Measurements from ENCODE around the gene LINC01488.

The LINC01488 gene

DNA sequence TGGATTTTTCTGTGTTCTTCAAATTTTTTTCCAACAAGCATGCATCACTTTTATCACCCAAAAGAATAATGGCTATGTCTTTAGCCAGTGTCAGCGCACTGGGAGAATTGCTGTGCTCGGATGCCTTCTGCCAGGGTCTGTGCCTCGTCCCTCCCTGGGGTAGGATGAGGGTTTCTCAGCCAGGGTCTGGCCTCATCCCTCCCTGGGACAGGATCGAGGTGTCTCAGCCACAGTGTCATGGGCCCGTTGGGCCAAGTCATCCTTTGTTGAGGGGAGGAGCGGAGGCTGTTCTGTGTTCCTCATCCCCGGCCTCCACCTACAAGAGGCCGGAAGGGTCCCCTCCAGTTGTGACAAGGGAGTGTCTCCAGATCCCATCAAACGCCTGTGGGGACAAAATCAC, 22.7 kb downstream of the LINC01488 start:
- TF ChIP-seq, protein P1, sequence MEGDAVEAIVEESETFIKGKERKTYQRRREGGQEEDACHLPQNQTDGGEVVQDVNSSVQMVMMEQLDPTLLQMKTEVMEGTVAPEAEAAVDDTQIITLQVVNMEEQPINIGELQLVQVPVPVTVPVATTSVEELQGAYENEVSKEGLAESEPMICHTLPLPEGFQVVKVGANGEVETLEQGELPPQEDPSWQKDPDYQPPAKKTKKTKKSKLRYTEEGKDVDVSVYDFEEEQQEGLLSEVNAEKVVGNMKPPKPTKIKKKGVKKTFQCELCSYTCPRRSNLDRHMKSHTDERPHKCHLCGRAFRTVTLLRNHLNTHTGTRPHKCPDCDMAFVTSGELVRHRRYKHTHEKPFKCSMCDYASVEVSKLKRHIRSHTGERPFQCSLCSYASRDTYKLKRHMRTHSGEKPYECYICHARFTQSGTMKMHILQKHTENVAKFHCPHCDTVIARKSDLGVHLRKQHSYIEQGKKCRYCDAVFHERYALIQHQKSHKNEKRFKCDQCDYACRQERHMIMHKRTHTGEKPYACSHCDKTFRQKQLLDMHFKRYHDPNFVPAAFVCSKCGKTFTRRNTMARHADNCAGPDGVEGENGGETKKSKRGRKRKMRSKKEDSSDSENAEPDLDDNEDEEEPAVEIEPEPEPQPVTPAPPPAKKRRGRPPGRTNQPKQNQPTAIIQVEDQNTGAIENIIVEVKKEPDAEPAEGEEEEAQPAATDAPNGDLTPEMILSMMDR (IDR thresholded peaks at IDR 0.05; ENCODE audit: control insufficient read depth, insufficient read depth, low read depth, low read length, missing control alignments), result no peak
- no peak overlapping the region for H3K4me3 ChIP-seq (ENCODE audit: control insufficient read depth, low read depth, low read length)
- no peak for DNase-seq (ENCODE audit: low read depth)

DNA sequence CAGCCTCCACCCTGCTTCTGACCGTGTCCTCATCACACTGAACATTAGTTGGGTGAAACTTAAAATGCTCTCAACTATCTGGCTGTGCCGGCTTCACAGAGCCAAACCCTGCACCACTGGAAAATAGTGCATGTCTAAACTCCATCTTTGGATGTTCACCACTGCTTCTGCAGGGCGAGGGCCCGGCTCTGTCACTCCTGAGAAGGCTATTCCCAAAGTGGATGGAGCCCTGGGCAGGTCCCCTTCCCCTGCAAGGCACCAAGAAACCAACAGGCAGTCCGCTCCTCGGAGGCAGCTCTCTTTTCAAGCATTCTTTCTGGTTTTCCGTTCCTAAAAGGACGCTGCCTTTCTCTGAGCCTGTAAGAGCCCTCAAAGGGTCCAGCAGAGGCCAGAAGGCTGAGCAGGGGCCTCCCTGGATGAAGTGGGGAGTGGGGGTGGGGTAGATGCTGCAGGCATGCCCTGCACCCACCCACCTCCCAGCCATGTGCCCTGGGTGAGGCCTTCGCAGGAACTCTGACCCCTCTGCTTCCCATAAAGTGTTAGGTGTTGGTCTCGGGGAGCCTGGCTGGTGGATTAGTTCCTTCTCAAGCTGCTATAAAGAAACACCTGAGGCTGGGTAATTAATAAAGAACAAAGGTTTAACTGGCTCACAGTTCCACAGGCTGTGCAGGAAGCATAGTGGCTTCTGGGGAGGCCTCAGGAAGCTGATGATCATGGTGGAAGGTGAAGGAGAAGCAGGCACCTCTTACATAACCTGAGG, 23.3 kb downstream of the LINC01488 start:
- no peak for DNase-seq (ENCODE audit: low read depth)
- TF ChIP-seq, protein P1 (IDR thresholded peaks at IDR 0.05; ENCODE audit: control insufficient read depth, insufficient read depth, low read depth, low read length, missing control alignments), result no peak
- no peak overlapping the region for H3K4me3 ChIP-seq (ENCODE audit: control insufficient read depth, low read depth, low read length)

DNA sequence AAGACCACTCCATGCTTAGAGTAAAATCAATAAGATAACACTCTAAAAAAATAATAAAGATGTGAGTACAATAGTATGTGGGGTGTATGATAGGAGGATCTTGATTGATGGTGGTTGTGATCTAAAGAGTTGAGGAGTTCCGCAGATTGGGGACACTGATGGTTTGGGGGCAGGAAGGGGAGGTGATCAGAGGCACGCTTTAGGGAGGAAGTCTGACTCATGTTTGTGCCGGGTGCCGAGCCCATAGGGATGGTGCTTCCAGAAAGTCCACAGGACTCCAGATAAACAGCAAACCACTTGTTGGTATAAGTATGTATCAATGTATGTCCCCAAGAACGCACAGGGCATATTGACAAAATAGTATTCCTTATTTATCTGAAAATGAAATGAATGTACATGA, 27.5 kb downstream of the LINC01488 start:
- DNase-seq (ENCODE audit: low read depth), result no peak
- no peak overlapping the region for H3K4me3 ChIP-seq (ENCODE audit: control insufficient read depth, low read depth, low read length)
- TF ChIP-seq, protein P1 (IDR thresholded peaks at IDR 0.05; ENCODE audit: control insufficient read depth, insufficient read depth, low read depth, low read length, missing control alignments), result no peak

DNA sequence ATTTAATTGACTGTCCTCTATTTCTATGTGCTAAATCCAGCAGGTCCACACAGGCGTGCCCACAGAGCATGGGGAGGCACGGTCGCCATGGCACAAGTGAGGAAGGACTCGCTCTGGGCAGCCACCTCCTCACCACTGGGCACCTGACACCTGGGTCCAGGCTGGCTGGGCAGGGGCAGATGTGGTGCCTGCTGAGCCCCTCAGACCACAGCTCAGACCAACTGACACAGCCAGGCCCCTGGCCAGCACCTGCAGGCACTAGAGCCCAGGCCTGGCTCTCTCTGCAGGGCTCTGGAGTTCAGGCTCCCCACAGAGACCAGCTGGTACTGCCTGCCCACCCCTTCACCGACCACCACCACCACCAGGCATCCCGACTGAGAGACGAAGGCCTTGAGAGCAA, 27.9 kb downstream of the LINC01488 start:
- TF ChIP-seq, protein P1 (IDR thresholded peaks at IDR 0.05; ENCODE audit: control insufficient read depth, insufficient read depth, low read depth, low read length, missing control alignments), result no peak
- no peak for DNase-seq (ENCODE audit: low read depth)
- H3K4me3 ChIP-seq (ENCODE audit: control insufficient read depth, low read depth, low read length), result no peak overlapping the region

DNA sequence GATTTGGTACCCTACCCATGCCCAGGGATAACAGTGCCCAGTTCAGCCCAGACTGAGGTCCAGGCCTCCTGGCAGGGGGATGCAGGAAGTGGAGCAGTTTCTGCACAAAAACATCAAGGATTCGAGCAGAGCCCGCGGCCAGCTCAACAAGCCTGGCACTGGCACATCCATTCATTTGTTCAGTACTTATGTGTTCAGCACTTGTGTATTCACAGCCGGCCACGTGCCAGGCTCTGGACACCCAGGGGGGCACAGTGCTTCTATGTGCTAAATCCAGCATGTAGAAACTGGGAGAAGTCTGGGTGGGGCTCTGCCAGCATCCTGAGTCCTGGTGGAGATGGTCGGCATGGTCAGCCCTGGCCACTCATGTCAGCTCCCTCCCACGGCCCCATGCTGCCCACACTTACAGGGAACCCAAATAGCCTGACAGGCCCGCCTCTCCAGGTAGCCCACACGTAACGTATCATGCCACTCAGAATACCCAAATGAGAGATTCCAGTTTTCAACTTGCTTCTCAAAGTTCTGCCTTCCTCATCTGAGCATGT, 28.5 kb downstream of the LINC01488 start:
- H3K4me3 ChIP-seq (ENCODE audit: control insufficient read depth, low read depth, low read length), result no peak overlapping the region
- DNase-seq (ENCODE audit: low read depth), result no peak
- TF ChIP-seq, protein P1 (IDR thresholded peaks at IDR 0.05; ENCODE audit: control insufficient read depth, insufficient read depth, low read depth, low read length, missing control alignments), result no peak

DNA sequence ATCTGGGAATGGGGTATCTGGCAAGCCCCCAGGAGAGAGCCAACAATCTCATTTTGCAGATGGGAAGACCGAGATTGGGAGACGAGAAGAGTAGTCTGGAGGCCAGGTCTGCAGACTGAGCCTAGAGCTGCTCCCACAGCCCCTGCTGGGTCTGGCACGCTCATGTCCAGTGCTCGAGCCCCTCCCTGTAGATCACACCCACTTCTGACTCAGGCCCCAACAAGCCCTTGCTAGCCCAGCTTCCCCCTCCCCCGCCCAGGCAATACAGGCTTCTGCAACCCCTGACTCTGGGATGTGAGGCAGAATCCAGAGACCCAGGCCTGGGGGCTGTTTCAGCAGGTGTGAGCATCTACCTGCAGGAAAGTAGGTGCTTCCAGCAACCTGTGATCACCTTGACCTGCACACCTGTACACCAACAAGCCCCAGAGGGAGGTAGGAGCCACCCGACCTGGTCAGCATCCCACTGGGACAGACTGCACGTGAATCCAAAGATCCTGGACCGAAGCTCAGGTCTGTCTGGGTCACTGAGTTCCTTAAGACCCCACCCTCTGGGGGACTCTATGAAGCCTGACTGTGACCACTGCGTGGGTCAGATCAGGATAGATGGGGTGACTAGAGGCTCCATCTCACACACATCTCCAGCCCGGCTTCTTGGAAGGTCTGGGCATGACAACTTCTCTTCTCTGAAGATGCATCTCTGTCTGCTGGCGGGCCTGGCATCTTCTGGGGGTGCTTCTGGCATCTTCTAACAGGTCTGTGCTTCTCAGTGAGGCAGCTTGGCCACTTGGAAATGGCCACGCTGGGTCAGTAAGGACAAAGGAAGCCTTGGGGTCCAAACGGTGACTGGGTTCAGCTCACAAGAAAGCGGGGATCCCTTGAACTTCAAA, 29.3 kb downstream of the LINC01488 start:
- DNase-seq (ENCODE audit: low read depth), result no peak
- TF ChIP-seq, protein P1 (IDR thresholded peaks at IDR 0.05; ENCODE audit: control insufficient read depth, insufficient read depth, low read depth, low read length, missing control alignments), result no peak
- no peak overlapping the region for H3K4me3 ChIP-seq (ENCODE audit: control insufficient read depth, low read depth, low read length)

Data from AG09309 (cell line).